ENCODE data around the gene CDKL2.

DNA sequence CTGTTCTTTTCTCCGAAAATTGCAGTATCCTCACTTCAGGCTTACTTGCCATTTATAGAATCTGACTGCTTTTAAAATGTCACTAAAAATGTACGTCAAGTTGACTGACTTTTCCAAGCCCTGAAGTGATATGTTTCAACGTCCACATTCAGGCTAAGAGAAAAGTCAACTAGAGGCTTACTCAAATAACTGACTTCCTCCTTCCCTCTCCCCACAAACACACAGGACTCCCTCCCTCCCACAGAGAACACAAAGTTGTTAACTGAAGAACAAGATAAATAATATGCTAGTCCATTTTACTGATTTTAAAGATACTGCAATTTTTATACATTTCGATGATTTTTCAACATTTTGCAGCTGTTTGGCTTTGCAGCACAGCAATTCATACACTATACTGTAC, 13.8 kb upstream of the CDKL2 start:
- no peak for TF ChIP-seq EP300 (IDR thresholded peaks at IDR 0.05; ENCODE audit: borderline replicate concordance)
- no peak for TF ChIP-seq TEAD4 (IDR thresholded peaks at IDR 0.05)
- no peak for TF ChIP-seq YY1 (IDR thresholded peaks at IDR 0.05; ENCODE audit: low read depth)
- TF ChIP-seq, protein P1, sequence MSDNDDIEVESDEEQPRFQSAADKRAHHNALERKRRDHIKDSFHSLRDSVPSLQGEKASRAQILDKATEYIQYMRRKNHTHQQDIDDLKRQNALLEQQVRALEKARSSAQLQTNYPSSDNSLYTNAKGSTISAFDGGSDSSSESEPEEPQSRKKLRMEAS (IDR thresholded peaks at IDR 0.05) = no peak
- TF ChIP-seq ZBTB7A (IDR thresholded peaks at IDR 0.05; ENCODE audit: low read depth) = no peak
